ENCODE data around the gene DYSF.

The DYSF gene

GRCh38 chr2:71675296-71675695 is 221.9 kb downstream of the DYSF start:
- DNase-seq (ENCODE audit: low spot score), result no peak

- no peak for DNase-seq (ENCODE audit: low spot score)
These were observed 225.5 kb downstream of the DYSF start for GRCh38 chr2:71678874-71679273.

GRCh38 chr2:71679491-71679890 is 226.1 kb downstream of the DYSF start:
- DNase-seq (ENCODE audit: low spot score), result no peak

GRCh38 chr2:71680925-71681324 is 227.6 kb downstream of the DYSF start:
- DNase-seq (ENCODE audit: low spot score), result no peak

DNA sequence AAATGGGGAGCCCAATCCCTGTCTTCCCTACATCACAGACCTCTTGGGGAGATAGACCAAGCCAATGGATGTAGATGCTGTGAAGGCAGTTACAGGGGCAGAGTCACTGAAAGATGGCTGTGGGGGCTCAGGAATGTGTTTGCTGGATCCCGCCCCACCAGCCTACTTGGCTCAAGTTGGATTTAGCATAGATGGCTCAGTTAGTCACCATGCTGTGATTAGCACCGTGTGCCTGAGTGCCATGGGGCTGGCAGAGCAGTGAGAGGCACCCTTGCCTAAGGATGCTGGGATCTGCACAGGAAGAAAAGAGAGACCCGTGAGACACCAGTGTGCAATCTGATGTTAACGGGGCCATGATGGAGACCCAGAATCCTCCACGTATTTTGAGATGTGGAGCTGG is 228.3 kb downstream of the DYSF start:
- no peak for DNase-seq (ENCODE audit: low spot score)

DNA sequence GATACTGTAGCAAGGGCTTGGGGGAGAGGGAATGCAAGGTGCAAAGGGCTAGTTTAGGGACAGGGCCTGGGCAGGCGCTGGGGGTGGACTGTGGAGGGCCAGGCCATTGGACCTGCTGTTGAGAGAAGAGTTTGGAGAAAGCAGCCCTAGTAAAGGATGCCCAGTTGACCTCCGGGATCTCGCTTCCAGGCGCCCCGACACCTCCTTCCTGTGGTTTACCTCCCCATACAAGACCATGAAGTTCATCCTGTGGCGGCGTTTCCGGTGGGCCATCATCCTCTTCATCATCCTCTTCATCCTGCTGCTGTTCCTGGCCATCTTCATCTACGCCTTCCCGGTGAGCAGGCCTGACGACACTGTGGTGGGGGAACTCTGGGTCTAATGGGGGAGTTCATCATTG is 229.0 kb downstream of the DYSF start:
- no peak for DNase-seq (ENCODE audit: low spot score)

DNA sequence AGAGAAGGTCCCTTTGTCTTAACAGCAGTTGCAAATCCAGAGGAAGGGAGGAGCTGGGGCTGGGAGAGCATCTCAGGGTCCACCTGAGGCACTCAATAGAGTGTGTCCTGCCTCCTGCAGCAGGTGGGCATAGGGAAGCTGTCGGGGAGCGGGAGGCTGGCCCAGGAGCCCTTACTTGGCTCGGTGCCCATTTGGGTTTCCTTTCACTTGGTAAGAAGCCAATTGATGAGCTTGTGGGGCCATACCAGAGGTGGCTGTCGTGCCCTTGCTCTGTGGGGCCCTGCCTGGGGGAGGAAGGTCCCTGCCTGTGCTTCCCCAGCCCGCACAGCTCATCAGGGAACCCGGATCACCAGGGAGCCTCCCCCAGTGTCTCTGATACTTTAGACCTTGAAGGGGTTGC is 229.7 kb downstream of the DYSF start:
- no peak for DNase-seq (ENCODE audit: low spot score)

- no peak for DNase-seq (ENCODE audit: low spot score)
These were observed 230.3 kb downstream of the DYSF start for GRCh38 chr2:71683666-71684065.

- DNase-seq (ENCODE audit: low spot score), result no peak
These were observed 231.1 kb downstream of the DYSF start for GRCh38 chr2:71684226-71685072.

- DNase-seq (ENCODE audit: low spot score), result no peak
These were observed 231.9 kb downstream of the DYSF start for GRCh38 chr2:71685073-71685848.

GRCh38 chr2:71685941-71686611 is 232.7 kb downstream of the DYSF start:
- no peak for DNase-seq (ENCODE audit: low spot score)

GRCh38 chr2:71686781-71687180 is 233.4 kb downstream of the DYSF start:
- DNase-seq (ENCODE audit: low spot score), result no peak

GRCh38 chr2:71687412-71687811 is 234.1 kb downstream of the DYSF start:
- DNase-seq (ENCODE audit: low spot score), result no peak

GRCh38 chr2:71688530-71688929 is 235.2 kb downstream of the DYSF start:
- no peak for DNase-seq (ENCODE audit: low spot score)

- no peak for DNase-seq (ENCODE audit: low spot score)
These were observed 236.0 kb downstream of the DYSF start for GRCh38 chr2:71689393-71689792.

- no peak for DNase-seq (ENCODE audit: low spot score)
These were observed 236.8 kb downstream of the DYSF start for GRCh38 chr2:71689968-71690834.

DNA sequence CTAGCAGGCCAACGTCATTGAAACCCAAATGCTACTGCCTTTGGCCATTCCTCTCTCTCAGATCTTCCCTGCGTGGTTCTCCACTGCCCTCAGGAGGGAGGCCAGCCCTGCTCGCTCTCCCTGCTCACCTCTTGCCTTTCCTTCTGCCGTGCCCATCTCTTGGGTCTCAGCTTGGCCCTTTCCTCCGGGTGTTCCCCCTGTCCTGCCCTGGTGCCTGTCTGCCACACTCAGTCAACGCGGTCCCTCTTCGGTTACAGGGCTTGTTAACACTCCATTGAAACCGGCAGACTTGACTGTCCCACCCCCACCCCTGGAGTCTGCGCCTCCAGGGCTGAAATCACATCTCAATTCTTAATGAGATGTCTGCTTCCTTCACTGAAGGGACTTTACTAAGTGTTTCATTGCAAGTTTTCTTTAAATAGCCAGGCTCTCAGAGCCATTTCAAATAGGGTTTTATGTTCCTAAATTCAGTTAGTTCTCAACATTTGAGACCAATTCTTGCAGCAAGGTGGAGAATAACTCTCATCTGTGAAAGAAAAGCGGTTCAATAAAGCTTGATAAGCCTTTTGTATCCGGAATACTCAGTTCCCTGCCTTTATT is 237.6 kb downstream of the DYSF start:
- DNase-seq (ENCODE audit: low spot score), result no peak

DNA sequence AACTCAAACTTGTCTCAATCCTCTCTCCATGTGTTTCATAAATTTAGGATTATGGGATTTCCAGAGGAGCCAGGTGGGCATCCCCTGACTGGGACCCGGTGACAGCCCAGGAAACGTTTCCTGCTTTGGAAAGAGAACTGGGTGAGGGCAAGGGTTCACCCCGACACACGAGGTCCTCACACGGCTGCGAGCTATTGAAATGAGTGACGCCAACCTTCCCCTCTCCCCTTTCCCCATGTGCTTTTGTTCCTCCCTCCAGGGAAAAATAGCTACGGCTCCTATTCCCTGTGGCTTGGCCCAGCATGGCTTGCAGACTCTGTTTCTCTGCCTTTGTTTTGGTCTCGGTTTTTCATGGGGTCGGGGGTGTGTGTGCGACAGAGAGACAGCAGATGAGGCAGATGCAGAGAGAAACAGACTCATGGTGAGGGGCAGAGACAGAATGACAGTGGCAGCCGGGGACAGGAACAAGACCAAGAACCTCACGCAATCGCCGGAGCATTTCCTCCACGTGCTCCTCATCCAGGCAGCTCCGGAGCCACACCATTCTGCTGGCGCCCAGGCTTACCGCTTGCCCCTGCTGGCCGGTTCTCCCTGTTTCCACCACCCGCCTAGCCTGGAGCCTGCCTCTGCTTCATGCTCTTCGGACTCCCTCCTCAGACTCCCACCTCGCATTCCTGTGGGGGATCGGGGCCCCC is 238.5 kb downstream of the DYSF start:
- DNase-seq (ENCODE audit: low spot score), result no peak

GRCh38 chr2:71692621-71693277 is 239.4 kb downstream of the DYSF start:
- no peak for DNase-seq (ENCODE audit: low spot score)
